HT-29 (cell line): ENCODE measurements around the gene JMJD8. TPM values are rescaled to one million over a fixed set of nuclear protein-coding genes. Genes with fewer than 3 reads are reported as not detected.

Experiments
- DNase-seq: peaks from one replicate; pipeline ENCODE4 v3.0.0-alpha.2; 2015; ENCODE audit warnings: low spot score
- total RNA-seq: library from RNA; depleted of rRNA; stranded (reverse); fragments of >200 nt; shearing (Covaris generic); gene quantifications from 2 replicates; pipeline ENCODE4 v1.2.3, GENCODE V29; 2014

JMJD8 gene
- total RNA-seq, 1 experiment from 2014 or later, result 154 TPM

DNA sequence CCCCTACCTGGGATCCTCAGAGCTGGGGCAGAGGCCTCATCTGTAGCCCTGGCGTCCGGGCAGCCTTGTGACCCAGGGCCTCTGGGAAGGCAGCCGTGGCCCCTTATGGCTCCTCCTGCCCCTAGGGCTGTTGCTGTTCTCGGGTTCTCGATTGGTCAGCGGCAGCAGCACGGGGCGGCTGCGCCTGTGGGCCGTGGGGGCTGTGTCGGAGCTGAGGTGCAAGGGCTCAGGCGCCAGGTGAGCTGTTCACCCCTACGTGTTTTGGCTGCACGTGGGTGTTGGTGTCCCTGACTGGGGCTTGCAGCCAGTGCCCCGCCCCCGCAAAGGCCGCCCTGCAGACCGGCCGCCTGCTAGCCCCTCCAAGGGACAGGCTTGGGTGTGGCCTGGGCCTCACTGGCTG lies 22.0 kb downstream of the JMJD8 start:
- DNase-seq, result no peak

DNA sequence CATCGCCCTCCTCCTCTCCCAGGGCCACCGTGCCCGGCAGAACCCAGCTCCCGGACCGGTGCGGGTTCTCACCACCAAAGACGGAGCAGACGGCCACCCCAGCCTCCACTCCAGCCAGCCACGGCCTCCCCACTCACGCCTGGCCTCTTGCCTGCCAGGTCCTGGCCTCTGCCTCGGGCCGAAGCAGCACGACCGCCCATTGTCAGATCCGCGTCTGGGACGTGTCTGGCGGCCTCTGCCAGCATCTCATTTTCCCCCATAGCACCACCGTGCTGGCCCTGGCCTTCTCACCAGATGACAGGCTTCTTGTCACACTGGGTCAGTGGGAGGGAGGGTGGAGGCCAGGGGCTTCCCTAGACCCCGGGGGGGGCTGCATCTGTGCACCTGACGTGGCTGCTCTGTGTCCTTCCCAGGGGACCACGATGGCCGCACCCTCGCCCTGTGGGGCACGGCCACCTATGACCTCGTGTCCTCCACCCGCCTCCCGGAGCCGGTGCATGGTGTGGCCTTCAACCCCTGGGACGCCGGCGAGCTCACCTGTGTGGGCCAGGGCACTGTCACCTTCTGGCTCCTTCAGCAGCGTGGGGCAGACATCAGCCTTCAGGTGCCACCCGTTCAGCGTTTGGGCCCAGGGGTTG lies 22.8 kb downstream of the JMJD8 start:
- DNase-seq, result no peak

DNA sequence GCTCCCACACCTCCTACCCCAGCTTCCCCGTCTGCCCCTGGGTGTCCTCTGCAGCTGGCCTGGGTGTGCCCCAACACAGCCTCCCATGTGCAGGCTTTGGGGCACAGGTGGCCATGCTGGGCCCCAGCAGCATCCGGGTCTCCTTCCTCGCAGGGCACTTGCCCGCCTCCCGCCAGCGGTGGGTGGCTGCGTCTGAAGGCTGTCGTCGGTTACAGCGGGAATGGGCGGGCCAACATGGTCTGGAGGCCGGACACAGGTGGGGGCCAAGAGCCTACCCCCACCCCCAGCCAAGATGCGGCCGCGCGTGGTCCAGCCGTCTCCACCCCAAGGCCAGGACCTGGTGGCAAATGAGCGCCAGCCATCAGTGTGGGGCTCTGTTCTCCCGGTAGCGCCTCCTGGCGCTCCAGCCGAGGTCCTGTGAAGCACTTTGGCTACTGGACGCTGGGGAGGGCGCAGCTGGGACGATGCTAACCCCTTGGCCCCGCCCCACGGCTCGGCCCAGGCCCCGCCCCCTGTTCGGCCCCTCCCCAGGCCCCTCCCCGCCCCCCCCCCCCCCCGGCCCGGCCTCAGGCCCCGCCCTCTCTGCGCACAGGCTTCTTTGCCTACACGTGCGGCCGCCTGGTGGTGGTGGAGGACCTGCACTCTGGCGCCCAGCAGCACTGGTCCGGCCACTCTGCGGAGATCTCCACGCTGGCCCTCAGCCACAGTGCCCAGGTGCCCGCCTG lies 23.5 kb downstream of the JMJD8 start:
- peak; percentile 91 for DNase-seq

DNA sequence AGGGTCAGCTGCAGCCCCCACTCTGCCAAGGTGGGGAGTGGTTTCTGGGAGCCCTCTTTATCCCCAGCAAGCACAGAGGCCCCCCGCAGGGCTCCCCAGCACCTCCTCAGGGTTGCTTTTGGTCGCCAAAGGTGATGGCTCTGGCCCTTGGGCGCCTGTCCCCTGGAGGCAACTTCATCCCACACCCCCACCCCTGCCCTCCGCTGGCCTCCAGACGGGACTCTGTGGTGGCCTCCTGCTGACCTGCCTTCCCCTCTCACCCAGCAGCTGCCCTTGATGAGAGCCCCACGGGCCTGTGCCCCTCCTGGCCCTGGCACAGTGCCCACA lies 24.0 kb downstream of the JMJD8 start:
- DNase-seq, result no peak

DNA sequence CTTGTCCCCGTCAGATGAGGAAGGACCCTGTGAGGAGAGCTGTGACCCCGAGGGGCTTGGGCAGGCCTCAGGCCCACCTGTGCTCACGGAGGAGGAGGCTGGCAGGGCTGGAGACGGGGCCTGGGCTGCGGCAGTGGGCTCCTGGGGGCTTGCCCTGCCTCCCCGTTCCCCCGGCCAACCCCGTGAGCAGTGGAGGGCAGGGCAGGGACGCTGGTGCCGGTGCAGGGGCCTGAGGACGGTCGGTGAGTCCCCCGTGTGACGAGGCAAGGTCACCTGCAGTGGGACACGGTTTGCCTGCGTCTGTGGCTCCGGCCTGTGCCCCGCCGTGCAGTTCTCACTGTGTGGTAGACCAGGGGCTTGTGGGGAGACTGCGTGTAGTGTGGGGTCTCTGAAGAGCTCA lies 24.5 kb downstream of the JMJD8 start:
- no peak for DNase-seq

DNA sequence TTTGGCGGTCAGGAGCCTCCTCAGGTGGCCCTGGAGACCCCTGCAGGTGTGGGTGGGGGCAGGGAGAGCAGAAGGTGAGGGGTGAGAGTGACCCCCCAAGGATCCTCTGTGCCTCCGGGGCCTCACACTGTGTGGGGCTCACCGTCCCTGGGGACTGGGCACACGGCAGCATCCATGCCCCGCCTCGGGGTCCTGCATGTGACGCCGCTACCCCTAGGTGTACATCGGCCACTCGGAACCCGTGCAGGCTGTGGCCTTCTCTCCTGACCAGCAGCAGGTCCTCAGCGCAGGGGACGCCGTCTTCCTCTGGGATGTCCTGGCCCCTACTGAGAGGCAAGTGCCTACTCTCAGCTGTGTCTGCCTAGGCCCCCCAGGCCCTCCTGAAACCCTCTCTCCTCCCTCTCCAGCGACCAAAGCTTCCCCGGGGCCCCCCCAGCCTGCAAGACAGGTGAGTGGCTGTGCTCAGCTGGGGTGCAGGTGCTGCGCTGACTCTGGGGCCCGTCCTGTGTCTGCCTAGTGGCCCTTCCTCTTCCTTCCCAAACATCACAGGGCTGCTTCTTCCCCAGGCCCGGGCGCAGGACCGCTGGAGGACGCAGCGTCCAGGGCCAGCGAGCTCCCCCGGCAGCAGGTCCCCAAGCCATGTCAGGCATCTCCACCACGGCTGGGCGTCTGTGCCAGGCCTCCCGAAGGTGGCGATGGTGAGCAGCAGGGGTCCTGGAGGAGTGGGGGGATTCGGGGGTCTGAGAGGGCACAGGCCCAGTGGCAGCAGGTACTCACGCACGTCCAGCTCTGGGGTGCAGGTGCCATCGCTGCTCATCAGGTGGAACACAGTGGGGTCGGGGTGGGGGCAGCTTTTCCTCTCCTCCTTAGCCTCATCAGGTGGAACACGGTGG lies 25.2 kb downstream of the JMJD8 start:
- no peak for DNase-seq

DNA sequence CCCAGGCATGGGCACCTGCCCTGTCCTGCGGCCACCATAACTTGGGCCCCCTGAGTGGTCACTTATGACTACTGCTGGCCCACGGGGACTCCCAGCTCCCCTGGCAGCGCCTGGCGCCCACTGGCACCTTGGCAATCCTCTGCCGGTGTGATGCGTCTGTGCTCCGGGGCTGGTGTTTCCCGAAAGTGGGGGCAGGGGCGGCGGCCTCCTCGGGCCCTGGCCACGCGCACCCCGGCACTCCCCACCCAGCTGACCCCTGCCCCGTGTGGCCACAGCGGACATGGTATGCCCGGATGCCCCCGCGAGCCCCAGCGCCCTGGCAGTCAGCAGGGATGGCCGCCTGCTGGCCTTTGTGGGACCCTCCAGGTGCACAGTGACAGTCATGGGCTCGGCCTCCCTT lies 26.6 kb downstream of the JMJD8 start:
- no peak for DNase-seq

DNA sequence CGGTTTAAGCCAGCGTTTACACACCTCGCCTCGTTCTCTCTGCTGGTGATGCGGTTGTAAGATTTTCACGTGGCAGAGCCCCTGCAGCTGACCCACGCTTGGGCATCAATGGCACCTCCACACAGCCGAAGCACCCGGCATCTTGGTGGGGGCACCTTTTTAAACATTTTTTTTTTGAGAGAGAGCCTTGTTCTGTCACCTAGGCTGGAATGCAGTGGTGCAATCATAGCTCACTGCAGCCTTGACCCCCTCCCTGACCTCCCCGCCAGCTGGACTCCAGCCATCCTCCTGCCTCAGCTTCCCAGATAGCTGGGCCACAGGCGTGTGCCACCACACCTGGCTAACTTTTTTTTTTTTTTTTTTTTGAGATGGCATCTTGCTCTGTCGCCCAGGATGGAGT lies 30.1 kb downstream of the JMJD8 start:
- DNase-seq, result no peak

DNA sequence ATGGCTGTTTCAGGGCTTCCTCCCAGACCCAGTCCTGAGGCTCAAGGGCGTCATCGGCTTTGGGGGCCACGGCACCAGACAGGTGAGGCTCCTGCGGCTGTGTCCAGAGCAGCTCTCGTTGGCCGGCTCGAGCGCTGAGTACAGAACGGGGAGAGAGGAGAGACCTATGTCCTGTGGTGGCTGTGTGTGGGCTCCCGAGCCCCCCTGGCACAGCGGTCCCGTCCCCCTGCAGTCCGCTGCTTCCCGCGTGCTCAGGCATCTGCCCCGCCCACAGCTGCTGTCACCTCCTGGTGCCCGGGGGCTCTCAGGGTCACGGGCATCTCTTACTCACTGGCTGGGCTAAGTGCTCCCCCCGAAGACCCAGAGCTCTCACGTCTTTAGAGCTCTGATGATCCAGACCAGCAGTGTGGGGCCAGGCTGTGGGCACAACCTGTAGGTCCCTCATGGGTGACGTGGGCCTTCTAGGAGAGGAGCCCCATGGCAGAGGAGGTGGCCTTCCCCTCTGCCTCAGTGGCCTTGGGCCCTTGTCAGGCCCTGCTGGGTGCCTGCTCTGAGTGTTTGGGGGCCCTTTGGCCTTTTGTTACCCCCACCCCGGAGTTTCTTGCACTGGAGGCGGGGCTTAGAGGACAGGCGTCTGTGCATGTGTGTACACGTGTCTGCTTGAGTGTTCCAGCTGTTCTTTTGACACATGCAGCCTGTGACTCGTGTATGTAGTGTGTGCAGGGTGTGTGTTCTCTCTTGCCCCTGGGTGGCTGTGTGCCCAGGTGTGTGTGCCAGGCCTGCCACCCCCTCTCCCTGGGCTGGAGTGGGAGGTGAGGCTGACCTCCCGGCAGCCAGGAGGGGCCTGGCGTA lies 31.5 kb downstream of the JMJD8 start:
- DNase-seq, result no peak

DNA sequence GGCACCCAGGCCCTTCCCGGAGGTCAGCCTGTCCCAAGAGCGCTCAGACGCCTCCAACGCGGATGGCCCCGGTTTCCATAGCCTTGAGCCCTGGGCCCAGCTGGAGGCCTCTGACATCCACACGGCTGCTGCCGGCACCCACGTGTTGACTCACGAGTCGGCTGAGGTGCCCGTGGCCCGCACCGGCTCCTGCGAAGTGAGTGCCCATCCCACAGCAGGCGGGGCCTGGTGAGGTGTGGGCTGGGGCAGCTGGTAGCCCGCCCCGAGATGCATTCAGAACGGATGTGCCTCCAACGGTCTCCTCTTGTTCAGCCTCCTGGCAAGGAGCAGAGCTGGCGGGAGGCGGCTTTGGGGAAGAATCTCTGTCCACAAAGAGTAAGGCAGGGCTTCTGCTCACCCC lies 32.3 kb downstream of the JMJD8 start:
- DNase-seq, result no peak

DNA sequence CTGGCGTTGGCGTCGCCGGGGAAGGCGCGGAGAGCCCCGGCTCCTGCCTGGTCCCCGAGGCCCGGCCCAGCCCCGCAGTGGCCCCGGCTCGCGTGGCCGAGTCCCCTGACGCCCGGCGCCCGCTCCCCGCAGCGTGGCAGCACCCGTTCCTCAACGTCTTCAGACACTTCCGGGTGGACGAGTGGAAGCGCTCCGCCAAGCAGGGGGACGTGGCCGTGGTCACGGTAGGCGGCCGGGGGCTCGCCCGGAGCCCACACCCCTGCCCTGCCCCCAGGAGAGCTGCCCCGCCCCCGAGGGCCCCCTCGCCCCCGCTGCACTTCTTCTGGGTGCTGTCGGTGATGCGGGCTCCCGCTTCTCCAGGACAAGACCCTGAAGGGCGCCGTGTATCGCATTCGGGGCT lies 34.5 kb downstream of the JMJD8 start:
- DNase-seq, result peak; percentile 36

DNA sequence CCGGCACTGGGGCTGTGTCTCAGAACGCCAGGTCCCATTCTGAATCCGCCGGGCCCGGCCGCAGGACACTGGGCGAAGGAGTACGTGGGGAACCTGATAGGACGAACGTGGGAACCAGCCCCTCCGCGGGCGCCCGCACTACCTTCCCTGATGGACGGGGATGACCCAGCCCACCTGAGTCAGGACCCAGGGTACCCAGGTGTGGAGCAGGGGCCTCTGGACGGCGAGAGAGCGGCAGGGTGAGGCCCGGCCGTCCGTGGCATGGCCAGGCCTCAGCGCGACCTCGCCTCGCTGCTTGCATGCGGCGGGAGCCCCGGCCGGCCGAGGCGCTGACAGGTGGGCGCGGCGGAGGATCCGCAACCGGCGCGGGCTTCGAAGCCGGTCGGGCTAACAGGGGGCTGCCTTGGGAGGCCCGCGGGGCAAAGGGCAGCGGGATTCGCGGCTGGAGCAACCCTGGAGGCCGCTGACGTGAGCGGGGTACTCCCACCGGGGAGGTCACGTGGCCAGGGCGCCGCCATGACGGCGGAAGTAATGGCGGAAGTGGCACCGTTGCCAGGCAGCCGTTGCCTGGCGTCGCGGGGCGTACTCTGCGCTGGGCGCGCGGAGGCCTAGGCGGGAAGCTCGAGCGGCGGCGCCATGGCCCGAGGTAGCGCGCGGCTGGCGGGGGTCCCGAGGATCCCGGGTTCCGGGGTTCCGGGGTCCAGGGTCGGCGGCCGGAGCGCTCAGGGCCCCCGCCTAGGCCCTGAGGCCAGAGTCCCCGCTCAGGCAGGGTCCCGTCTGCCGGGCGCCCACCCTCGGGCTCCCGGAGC lies 35.1 kb downstream of the JMJD8 start, which contains the start of gene WDR90:
WDR90 (plus strand) TSS at position 585 of the 809 bp plus-strand sequence; CDS start at position 637, 52 bp downstream.
- DNase-seq, result peak; percentile 91

DNA sequence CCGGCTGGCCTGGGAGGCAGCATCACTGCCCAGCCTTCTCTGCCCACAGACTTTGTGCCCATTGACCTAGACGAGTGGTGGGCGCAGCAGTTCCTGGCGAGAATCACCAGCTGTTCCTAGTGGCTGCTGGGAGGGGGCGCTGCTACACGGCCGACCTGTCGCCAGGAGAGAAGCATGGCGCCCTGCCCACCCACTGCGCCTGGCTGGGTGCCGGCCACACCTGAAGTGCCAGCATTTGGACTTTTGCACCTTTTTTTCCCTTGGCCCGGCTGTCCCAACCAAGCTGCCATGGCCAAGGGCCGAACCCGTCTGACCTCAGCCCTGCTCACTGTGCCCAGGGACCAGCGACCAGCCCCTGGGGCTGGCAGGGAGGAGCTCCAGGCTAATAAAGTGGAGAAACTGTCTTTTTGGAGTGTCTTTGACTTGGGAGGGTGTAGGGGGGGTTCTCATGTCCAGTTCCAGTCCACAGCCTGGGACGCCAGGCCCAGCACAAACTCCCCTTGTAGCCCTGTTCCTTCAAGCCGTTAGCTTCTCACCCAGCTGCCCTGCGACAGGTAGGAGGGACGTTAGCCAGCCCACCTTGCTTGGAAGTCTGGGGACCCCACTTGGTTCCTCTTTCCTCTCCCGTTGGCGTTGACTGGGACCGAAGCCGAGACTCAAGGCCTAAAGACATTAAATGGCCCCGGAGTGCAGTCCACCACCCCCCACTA lies 35.9 kb downstream of the JMJD8 start:
- peak; percentile 75 for DNase-seq

DNA sequence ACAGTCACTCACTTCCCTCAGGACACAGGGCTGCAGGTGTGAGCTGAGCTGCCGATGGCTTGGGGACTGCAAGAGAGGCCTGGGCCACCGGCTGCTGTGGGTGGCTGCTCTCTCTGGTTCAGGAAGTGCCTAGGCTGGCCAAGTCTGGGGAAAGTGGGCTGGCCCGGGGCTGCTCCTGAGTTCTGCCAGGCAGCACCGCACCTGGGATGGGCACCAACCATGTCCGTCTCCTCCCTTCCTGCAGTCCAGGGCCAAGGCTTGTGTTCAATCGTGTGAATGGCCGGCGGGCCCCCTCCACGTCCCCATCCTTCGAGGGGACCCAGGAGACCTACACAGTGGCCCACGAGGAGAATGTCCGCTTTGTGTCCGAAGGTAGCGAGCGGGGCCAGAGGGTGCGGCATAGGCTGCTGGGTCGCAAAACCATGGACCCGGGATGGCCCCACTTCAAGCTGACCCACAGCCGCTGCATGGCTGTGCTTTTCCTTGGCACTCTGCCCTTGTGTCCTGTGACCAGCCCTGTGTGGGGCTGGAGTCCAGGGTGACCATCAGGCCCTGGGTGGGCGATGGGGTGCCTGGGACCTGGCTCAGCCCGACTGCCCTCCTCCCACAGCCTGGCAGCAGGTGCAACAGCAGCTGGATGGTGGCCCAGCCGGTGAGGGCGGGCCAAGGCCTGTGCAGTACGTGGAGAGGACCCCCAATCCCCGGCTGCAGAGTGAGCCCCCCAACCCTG lies 36.8 kb downstream of the JMJD8 start:
- peak; percentile 22 for DNase-seq

DNA sequence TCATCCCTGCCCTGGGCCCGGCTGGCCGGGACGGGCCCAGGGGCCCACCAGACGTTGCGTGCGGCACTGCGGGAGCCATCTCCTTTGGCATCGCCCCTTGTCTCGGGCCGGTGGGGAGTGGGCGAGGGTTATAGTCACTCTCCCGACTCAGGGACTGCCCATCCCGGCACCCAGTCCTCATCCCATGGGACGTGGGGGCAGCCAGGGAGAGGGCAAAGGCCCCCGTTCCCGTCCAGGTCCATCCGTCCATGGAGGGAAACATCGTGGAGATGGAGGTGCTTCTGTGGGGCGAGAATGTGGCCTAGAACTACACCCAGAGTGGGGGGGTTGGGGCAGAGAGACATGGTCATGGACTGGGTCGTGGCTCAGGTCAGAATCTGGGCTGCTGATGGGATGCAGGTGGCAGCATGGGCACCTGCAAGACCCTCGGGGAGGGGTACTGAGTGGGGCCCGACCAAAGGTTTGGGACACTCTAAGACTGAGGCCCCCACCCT lies 37.4 kb downstream of the JMJD8 start:
- DNase-seq, result no peak

DNA sequence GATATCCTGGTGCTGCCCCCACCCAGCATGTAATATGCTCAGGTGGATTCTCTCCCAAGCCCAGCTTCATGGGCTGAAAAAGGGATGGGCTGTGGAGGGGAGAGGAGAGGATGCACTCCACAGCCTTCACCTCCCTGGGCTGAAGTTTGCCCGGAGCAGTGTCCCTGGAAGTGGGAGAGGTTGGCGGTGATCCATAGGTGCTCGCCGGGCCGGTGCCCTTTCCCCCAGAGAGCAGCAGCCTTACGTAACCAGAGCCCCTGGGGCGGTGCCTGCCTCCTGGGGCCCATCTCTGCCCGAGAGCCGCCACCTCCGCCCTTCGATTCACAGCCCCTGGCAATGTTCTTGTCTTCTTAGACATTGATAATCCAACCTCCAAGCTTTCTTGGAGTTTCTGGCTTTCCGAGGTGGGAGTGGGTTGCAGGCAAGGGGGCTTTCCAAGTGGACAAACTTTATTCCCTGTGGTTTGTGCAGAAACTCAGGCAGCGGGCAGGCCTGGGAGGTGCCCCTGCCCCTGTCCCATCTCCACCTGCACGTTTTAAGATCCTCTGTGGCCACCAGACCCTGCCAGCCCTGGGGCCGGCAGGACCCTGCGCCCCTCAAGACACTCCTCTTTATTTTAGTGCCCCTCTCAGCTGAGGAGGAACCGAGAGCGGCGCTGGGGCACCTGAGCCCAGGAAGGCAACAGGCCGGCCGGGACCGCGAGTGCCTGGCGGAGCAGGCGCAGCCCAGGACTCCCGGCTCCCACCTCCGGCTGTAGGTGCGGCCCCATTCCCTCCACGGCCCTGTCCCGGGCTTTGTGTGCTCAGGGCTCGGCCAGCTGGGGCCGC lies 38.1 kb downstream of the JMJD8 start:
- peak; percentile 67 for DNase-seq

DNA sequence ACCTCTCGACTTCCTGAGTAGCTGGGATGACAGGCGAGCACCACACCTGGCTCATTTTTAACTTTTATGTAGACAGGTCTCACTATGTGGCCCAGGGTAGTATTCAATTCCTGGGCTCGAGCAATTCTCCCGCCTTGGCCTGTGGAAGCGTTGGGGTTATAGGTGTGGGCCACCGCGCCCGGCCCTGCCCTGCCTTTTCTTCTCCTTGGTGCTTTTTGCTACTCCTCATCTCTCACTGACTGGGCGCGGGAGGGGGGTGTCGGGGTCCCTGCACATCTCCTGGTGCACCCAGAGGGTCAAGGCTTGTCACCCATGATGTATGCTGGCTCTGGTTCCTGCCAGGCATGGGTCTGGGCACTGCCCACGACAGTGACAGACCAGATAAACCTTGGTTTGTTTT lies 39.6 kb downstream of the JMJD8 start:
- no peak for DNase-seq

DNA sequence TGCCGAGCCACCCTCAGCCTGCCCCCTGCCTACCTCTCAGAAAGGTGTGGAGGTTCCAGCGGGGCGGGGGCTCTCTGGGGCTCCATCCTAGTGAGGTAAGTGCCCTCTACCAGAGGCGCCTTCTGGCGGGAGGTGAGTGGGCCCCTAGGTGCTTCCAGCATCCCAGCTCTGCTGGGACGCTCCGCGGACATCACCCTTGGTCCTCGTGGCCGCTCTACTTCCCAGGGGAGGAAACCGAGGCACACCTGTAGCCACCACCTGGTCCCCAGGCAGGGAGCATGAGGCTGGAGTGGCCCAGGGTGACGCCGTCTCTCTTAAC lies 41.1 kb downstream of the JMJD8 start:
- DNase-seq, result no peak
